ENCODE measurements around the gene NBPF15. TPM values are rescaled to one million over a fixed set of nuclear protein-coding genes. Genes with fewer than 3 reads are reported as not detected.
A peak's percentile ranks its signal among the peaks of the same experiment; 100 is the strongest.
"Not testable (repeated sequence)": the region's sequence is repeated elsewhere in the genome, so short reads cannot be mapped to it uniquely, and the experiment has no call there.

Gene NBPF15
- polyA plus RNA-seq, 1 donor (not counting 4 experiments of a cell fraction or from before 2014, with no cell fraction given) = 43.6 TPM

- H3K4me3 ChIP-seq (ENCODE audit: control insufficient read depth in 2 of 3, extremely low read depth in 1 of 3, insufficient read depth in 2 of 3, low read depth in 1 of 3, low read length in 3 of 3); H3K9ac ChIP-seq (ENCODE audit: control insufficient read depth, extremely low read depth, insufficient read depth, low read length); H3K27ac ChIP-seq (ENCODE audit: control insufficient read depth, insufficient read depth, low read length); H3K9me1 ChIP-seq (ENCODE audit: control insufficient read depth, extremely low read depth, insufficient read depth, low read length); H4K20me1 ChIP-seq (ENCODE audit: control insufficient read depth, extremely low read depth, insufficient read depth, low read length); H3K79me2 ChIP-seq (ENCODE audit: control insufficient read depth, insufficient read depth, low read length); dilution Hi-C loops (cut with MboI; ENCODE audit: extremely low pct_ligation_motif_present, low sequenced_read_pairs); H3K4me2 ChIP-seq (ENCODE audit: control insufficient read depth, extremely low read depth, insufficient read depth, low read depth, low read length); FAIRE-seq; H2AFZ ChIP-seq (ENCODE audit: control insufficient read depth, low read length); DNase-seq (ENCODE audit: low read depth, low spot score); H3K4me1 ChIP-seq (ENCODE audit: control insufficient read depth, extremely low read depth, insufficient read depth, low read length); H3K27me3 ChIP-seq (ENCODE audit: control insufficient read depth, extremely low read depth, insufficient read depth, low read length); H3K36me3 ChIP-seq (ENCODE audit: control insufficient read depth in 2 of 2, extremely low read depth in 1 of 2, insufficient read depth in 2 of 2, low read length in 2 of 2); H3K9me3 ChIP-seq (ENCODE audit: control insufficient read depth, low read depth, low read length): not testable (repeated sequence)
Measured at GRCh38 chr1:144442402-144442801, 19.1 kb downstream of the NBPF15 start.

GRCh38 chr1:144439737-144440136 is 21.7 kb downstream of the NBPF15 start:
- H3K27me3 ChIP-seq (ENCODE audit: control insufficient read depth, extremely low read depth, insufficient read depth, low read length); H3K36me3 ChIP-seq (ENCODE audit: control insufficient read depth in 2 of 2, extremely low read depth in 1 of 2, insufficient read depth in 2 of 2, low read length in 2 of 2); H3K9ac ChIP-seq (ENCODE audit: control insufficient read depth, extremely low read depth, insufficient read depth, low read length); H3K27ac ChIP-seq (ENCODE audit: control insufficient read depth, insufficient read depth, low read length); H3K9me1 ChIP-seq (ENCODE audit: control insufficient read depth, extremely low read depth, insufficient read depth, low read length); H3K4me3 ChIP-seq (ENCODE audit: control insufficient read depth in 2 of 3, extremely low read depth in 1 of 3, insufficient read depth in 2 of 3, low read depth in 1 of 3, low read length in 3 of 3); H3K9me3 ChIP-seq (ENCODE audit: control insufficient read depth, low read depth, low read length); H4K20me1 ChIP-seq (ENCODE audit: control insufficient read depth, extremely low read depth, insufficient read depth, low read length); H3K4me1 ChIP-seq (ENCODE audit: control insufficient read depth, extremely low read depth, insufficient read depth, low read length); dilution Hi-C loops (cut with MboI; ENCODE audit: extremely low pct_ligation_motif_present, low sequenced_read_pairs); DNase-seq (ENCODE audit: low read depth, low spot score); FAIRE-seq; H2AFZ ChIP-seq (ENCODE audit: control insufficient read depth, low read length); H3K79me2 ChIP-seq (ENCODE audit: control insufficient read depth, insufficient read depth, low read length); H3K4me2 ChIP-seq (ENCODE audit: control insufficient read depth, extremely low read depth, insufficient read depth, low read depth, low read length): not testable (repeated sequence)

DNA sequence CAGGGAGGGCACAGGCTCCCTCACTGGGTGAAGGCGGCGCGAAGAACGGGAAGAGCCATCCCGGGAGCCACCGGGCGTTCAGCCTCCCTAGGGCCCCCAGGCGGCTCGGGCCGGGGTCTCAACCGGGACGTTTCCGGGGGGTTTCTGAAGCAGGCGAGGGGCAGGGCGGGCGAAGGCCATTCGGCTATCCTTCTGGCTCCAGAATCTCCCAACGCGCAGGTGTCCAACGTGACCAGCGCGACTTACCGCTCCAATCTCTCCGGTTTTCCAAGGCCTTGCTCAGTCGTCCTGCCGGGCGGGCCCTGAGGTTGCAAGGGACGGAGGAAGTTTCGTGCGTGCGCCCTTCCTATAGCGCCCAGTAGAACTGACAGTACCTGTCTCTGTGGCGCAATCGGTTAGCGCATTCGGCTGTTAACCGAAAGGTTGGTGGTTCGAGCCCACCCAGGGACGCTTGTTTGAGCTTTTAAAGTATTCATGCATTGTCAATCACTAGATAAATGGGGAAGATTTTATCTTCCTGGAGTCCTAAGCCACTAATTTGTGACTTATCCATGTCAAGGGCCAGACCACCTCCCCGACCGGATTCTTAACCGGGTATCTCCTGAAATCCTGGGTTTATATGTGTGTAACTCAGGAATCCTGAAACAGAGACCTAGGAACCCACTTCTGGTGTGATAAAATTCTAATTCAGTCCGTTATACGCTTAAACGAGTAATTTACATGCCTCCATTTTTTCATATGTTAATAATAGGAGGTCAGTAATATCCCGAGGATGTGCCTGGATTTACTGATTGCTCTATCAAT is 42.4 kb downstream of the NBPF15 start:
- H3K9ac ChIP-seq (ENCODE audit: control insufficient read depth, extremely low read depth, insufficient read depth, low read length) = not testable (repeated sequence)

DNA sequence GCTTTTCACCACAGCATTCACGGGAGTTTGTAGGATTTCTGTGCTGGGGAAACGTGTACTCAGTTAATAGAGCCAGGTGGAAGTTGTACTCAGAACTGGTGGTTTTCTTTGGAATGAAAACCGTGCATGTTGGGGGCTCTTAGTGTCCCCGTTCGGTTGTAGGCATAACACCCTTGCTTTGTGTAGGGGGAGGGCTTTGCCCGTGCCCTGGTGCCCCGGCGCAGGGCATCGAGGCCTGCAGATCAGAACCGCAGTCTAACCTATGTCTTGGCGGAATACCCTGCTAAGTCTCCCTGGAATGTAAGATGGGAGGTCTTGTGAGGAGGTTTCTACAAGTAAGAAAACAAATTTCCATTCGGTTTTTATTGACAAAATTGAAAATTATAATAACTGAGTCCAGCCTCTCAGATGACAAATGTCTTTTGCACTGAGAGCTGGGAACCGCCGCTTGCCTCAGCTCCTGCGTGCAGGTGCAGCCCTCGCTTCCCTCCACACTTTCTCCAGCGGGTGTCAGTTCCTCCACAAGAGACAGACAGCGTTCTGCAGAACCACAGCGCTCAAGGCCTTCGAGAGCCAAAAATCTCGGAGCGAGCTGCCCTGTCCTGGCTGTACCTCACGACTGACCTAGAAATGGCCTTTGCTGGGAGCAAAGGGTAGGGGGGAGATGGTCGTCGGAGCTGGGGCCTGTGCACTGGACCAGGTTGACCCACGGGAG is 47.9 kb downstream of the NBPF15 start:
- peak overlapping the region; percentile 12 for H3K4me2 ChIP-seq (ENCODE audit: control insufficient read depth, extremely low read depth, insufficient read depth, low read depth, low read length)
- FAIRE-seq; H2AFZ ChIP-seq (ENCODE audit: control insufficient read depth, low read length); H3K9me3 ChIP-seq (ENCODE audit: control insufficient read depth, low read depth, low read length); dilution Hi-C loops (cut with MboI; ENCODE audit: extremely low pct_ligation_motif_present, low sequenced_read_pairs); H3K9me1 ChIP-seq (ENCODE audit: control insufficient read depth, extremely low read depth, insufficient read depth, low read length); H3K4me1 ChIP-seq (ENCODE audit: control insufficient read depth, extremely low read depth, insufficient read depth, low read length); H3K27me3 ChIP-seq (ENCODE audit: control insufficient read depth, extremely low read depth, insufficient read depth, low read length); H3K27ac ChIP-seq (ENCODE audit: control insufficient read depth, insufficient read depth, low read length); H3K36me3 ChIP-seq (ENCODE audit: control insufficient read depth in 2 of 2, extremely low read depth in 1 of 2, insufficient read depth in 2 of 2, low read length in 2 of 2); H3K79me2 ChIP-seq (ENCODE audit: control insufficient read depth, insufficient read depth, low read length); H4K20me1 ChIP-seq (ENCODE audit: control insufficient read depth, extremely low read depth, insufficient read depth, low read length); DNase-seq (ENCODE audit: low read depth, low spot score); H3K9ac ChIP-seq (ENCODE audit: control insufficient read depth, extremely low read depth, insufficient read depth, low read length): not testable (repeated sequence)
- peak overlapping the region in 1 of 3 experiments; percentile 20 for H3K4me3 ChIP-seq (ENCODE audit: control insufficient read depth in 2 of 3, extremely low read depth in 1 of 3, insufficient read depth in 2 of 3, low read depth in 1 of 3, low read length in 3 of 3)

More for the DNA sequence above, 42.4 kb downstream of the NBPF15 start:
- H2AFZ ChIP-seq (ENCODE audit: control insufficient read depth, low read length) = peak overlapping the region; percentile 19
- H3K79me2 ChIP-seq (ENCODE audit: control insufficient read depth, insufficient read depth, low read length); dilution Hi-C loops (cut with MboI; ENCODE audit: extremely low pct_ligation_motif_present, low sequenced_read_pairs); H3K4me2 ChIP-seq (ENCODE audit: control insufficient read depth, extremely low read depth, insufficient read depth, low read depth, low read length); H4K20me1 ChIP-seq (ENCODE audit: control insufficient read depth, extremely low read depth, insufficient read depth, low read length); DNase-seq (ENCODE audit: low read depth, low spot score); H3K27ac ChIP-seq (ENCODE audit: control insufficient read depth, insufficient read depth, low read length); H3K27me3 ChIP-seq (ENCODE audit: control insufficient read depth, extremely low read depth, insufficient read depth, low read length); H3K9me3 ChIP-seq (ENCODE audit: control insufficient read depth, low read depth, low read length); FAIRE-seq; H3K9me1 ChIP-seq (ENCODE audit: control insufficient read depth, extremely low read depth, insufficient read depth, low read length); H3K36me3 ChIP-seq (ENCODE audit: control insufficient read depth in 2 of 2, extremely low read depth in 1 of 2, insufficient read depth in 2 of 2, low read length in 2 of 2); H3K4me1 ChIP-seq (ENCODE audit: control insufficient read depth, extremely low read depth, insufficient read depth, low read length): not testable (repeated sequence)
- peak overlapping the region; percentile 25 to 47 (median 27) for H3K4me3 ChIP-seq (ENCODE audit: control insufficient read depth in 2 of 3, extremely low read depth in 1 of 3, insufficient read depth in 2 of 3, low read depth in 1 of 3, low read length in 3 of 3)

All from keratinocyte (primary cell).